Amniotic epithelial cell (primary cell): ENCODE measurements around the gene CHCT1.
A peak's percentile ranks its signal among the peaks of the same experiment; 100 is the strongest.

Experiments used
- DNase-seq: peaks from one replicate; pipeline ENCODE4 v3.0.0-alpha.2; 2010; ENCODE audit warnings: low read depth

The CHCT1 gene

DNA sequence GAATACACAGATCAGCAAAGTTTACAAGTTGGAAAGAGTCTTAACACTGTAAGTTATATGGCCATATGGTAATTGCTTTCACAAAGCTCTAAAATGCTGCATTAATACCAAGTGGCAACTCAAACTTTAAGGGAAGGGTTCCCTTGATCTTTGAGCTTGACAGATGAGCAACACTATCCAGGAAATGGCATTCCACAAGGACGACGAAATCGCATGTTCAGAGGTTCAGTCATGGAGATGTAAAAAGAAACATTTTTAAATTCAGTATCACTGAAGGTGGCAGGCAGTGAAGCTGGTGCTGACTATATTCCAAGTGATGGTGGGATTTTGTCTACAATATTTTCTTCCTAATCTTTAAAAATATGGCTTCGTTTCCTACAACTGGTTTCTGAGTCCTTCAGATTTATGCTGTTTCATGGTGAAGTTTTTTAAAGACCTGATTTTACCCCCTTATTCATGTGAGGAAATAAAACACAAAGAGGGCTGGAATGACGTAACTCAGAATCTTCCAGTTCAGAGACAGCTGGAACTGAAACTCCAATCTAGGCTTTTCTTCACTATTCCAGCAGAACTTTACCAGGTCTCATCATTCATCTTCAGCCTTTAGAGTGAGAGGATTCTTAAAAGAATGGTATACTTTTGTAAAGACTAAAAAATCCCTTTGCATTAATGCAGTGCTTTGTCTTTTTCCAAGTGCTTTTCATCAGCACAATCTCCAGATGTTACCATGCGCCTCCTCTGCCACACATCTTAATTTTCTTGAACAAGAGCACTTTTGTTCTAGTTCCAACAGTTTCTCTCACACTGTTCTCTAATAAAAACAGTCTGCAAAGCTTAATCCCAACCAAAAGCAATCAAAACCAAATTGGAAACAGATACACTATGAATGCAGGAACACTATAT, 20.2 kb downstream of the CHCT1 start:
- peak; percentile 56 for DNase-seq

DNA sequence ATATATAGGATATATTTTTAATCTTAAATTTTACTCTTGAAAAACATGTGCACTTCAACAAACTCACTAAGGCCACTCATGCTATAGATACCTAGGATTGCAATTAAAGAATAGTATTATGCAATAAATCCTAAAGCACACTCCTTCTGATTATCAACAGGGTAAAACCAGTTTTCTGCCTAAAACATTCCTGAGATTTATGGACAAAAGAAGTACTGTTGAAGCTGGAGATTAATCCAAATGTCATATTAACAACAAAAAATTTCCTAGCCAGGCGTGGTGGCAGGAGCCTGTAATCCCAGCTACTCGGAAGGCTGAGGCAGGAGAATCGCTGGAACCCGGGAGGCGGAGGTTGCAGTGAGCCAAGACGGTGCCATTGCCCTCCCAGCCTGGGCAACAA, 21.4 kb downstream of the CHCT1 start:
- no peak for DNase-seq

DNA sequence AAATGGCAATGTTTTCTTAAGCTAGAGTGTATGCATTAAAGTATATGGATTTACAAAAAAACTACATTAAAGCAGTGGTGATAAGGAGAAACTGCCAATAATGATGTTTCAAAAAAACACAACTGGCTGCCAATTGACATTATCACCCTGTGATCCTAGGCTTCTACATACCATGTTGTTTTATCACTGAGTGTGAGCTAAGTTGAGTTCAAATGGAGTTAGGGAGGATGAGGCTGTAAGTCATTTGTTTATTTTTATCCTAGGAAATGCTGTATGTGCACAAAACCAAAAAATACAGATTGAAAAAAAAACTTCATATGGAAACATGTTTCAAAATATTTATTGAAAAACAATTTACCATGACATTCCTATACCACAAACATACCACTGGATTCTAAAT, 22.9 kb downstream of the CHCT1 start:
- DNase-seq = no peak

DNA sequence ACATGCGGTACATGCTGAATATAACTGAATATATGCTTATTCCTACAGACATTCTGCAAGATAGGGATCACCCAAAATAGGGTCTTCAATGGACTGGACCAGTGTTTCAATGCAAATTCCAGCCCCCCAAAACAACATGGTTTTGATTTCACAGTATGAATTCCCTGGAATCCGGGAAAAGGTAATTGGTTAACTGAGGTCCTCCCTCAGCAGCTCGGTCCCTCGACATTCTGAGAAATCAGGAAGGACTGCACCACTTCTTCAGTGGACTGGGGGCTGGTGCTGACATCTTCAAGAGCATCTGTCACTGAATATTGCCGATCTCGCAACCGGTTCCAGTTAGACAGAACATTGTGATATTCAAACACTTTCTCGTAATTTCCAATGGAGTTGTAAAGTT, 25.1 kb downstream of the CHCT1 start:
- no peak for DNase-seq

DNA sequence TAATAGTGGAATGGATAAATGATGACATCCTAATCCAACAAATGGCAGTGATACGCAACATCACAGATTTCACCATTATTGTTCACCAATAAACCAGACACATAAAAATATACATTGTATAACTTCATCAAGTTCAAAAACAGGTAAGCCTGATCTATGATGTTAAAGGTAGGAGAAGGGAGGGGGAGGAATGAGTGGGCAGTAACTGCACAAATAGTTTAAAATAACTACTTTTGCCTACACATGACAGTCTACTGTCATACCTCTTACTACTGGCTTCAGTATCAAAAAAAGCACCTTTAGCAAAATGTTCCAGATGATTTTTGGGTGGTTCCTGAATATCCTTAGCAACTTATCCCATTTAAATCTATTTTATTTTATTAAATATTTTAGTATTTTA, 28.8 kb downstream of the CHCT1 start:
- no peak for DNase-seq

DNA sequence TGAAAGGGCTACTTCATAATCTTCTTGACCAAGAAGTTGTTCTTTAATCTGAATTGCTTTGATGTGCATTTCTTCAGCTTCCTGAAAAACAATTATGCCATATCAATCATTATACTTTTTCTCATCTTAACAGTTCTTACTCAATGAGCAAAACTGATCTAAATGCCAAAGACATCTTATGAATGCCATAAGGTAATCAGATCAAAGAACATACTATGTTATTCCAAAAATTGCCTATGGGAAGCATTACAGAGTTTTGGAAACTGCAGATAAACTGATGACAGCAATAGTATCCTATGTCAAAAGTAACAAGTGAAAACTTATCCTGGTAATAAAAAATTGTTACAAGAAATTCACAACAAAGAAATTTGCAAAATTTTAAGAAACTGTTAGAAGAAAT, 29.7 kb downstream of the CHCT1 start:
- DNase-seq = no peak

DNA sequence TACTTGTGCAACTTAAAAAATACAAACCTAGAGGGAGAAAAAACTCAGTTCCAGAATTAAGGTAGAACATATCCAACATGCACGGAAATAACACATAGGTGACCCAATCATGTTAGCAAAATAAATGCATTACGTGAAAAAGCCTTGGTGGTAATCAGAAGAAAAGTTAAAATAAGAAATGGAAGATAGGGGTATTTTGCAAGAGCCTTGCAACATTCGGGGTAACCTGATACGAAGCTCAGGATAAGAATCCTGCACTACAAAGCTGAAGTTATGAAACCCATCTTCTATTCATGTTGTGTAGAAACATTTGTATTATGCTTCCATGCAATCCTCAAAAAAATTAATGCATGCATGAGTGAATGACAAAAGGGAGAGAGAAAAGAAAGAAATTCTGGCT, 33.1 kb downstream of the CHCT1 start:
- DNase-seq = peak; percentile 79

DNA sequence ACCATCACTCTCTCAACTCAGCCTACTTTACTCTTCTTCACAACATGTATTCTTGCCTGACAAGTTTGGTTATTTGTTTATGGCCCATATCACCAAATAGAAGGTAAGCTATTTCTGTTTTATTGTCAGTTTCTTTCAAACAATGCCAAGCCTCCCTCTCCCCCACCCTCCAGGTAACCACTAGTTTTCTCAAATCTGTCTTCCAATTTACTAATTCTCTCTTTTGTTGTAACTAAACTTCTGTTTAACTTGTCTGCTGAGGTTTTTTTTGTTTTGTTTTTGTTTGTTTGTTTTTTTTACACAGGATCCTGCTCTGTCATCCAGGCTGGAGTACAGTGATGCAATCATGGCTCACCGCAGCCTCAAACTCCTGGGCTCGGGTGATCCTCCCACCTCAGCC, 34.9 kb downstream of the CHCT1 start:
- DNase-seq = no peak

DNA sequence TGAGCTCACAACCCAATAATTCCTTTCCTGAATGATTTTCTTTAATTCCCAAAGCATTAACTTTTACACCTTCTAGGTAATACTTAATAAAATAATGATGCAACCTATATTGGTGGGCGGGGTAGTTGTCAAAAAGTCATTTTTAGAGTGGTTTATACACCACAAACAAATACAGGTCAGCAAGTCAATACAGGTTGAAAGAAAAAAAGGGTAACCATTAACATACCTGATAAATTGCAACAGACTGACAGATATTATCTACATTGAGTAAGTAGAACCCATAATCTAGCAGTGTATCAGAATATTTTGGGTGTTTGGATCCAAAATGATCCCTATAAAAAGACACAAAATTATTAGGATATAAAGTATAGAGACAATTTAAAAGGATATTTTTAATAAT, 39.3 kb downstream of the CHCT1 start:
- no peak for DNase-seq

DNA sequence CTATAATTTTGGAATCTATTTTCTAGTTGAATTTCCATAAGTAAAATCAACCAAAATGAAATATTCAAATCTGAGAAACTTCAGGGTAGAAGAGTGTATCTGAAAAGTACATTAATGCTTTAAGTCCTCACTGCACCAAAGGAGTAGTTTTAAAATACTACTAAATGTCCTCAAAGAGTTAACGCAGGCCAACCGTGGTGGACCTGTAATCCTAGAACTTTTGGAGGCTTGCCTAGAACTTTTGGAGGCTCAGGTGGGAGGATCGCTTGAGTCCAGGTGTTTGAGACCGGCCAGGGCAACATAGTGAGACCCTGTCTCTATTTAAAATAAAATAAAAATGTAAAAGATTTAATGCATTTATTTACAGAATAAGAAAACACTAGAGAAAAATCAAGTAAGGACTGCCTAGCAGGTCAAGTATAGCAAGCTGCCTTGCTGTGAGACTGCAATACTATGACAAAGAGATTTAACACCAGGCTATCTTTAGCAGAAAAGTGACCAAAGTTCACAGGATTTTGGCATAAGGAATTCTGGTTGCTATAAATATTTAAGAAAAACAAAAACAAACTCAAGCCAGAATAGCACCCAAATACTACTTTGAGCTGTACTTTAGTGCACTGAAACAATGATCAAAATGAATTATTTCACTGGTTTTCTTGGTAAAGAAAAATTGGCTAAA, 41.0 kb downstream of the CHCT1 start:
- no peak for DNase-seq

DNA sequence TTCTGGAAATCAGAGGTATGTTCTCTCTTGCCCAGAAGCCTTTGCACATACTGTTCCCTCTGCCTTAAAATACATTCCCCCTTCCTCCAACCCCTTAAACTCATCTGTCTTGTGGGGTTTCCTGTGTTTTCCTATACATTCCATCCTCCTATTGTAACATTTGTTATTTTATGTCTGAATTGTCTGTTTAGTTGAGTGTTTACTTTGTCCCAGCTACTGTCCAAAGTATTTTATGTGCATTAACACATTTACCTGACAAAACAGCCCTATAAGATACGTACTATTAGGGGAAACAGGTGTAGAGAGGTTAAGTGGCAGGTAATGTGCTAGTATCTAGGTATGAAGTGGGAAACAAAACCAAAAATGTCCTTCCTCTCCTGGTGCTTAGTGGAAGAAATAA, 42.1 kb downstream of the CHCT1 start:
- DNase-seq = no peak

DNA sequence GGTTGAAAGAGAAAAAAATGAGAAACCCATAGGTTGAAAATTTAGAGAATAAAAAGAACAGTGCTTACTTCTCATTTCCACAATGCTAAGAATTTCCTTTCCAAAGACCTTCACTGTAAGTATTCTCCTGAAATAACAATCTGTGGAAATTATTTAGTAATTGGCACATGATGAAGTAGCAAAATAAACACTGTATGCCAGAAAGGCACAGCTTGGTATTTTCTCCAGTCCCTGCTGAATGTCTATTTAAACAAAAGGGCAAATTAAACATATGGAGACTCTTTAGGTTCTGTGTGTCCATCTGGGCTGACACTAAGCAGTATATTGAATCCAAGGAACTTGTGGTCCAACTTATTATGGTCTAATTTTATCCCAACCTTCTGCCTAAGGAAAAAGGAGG, 46.1 kb downstream of the CHCT1 start:
- no peak for DNase-seq

DNA sequence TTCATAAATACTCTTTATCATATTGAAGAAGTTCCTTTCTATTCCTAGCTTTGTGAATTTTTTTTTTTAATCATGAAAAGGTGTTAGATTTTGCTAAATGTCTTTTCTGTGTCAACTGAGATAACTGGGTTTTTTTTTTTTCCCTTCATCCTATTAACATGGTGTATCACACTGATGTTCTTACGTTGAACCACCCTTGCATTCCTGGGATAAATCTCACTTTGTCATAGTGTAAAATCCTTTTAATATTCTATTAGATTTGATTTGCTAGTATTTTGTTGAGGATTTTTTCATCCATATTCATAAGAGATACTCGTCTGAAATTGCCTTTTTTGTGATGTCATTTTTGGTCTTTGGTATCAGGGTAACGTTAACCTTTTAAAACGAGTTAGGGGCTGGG, 49.2 kb downstream of the CHCT1 start:
- DNase-seq = no peak

DNA sequence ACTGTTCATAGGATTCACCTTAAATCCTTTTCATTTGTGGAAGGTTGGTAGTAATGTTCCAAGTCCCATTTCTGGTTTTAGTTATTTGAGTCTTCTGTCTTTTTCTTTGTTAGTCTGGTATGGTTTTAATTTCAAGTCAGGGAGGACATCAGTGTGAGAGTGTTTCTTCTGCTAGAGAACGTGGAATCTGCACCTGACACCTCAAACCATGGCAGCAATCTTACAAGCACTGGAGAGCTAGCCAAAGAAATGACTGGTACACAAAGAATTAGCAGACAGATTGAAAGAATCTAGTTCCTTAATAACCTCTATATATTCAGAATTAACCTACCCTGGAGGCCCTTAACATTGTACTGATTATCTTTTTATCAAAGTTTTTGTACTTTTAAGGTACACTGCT, 50.2 kb downstream of the CHCT1 start:
- DNase-seq = no peak

DNA sequence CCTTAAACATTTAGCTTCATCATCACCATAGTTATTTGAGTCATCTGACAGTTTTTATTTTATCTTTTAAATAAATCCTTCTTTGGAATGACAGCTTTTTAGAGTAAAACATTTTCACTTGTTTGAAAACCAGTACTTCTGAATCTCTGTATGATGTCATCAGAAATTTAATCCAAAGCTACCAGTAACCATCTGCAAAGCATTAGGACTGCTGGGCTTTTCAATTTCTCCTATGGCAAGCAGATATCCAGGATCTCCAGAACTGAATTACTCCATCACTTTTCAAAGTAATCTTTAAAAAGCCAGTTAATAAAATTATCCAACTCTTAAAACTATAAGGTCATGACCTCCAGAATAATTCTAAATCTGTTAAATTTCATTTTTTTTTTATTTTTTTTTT, 51.5 kb downstream of the CHCT1 start:
- DNase-seq = no peak
